Measurements from ENCODE around the gene PITRM1. TPM values are rescaled to one million over a fixed set of nuclear protein-coding genes. Genes with fewer than 3 reads are reported as not detected.

The PITRM1 gene
- total RNA-seq, 2 donors from 2014 or later = 65.9 to 112 TPM

- peak; percentile 46 for DNase-seq (ENCODE audit: low spot score)
- intact Hi-C loops (cut with DNase I) = no loop called here
These were observed 73.9 kb downstream of the PITRM1 start for GRCh38 chr10:3098689-3099088.

- peak; percentile 54 for DNase-seq (ENCODE audit: low spot score)
- intact Hi-C loops (cut with DNase I) = no loop called here
These were observed 75.4 kb downstream of the PITRM1 start for GRCh38 chr10:3097160-3097559.

- DNase-seq (ENCODE audit: low spot score) = peak; percentile 81
- intact Hi-C loops (cut with DNase I) = no loop called here
These were observed 76.4 kb downstream of the PITRM1 start for GRCh38 chr10:3096149-3096548.

GRCh38 chr10:3095373-3096139 is 77.0 kb downstream of the PITRM1 start:
- intact Hi-C loops (cut with DNase I) = no loop called here
- peak; percentile 67 for DNase-seq (ENCODE audit: low spot score)

GRCh38 chr10:3094609-3095036 is 78.0 kb downstream of the PITRM1 start:
- intact Hi-C loops (cut with DNase I) = loop anchor here in 1 of 2 donors (5.0 kb wide), 1 partner anchor 1582 kb away; no protein-coding TSS in a partner anchor
- DNase-seq (ENCODE audit: low spot score) = no peak

DNA sequence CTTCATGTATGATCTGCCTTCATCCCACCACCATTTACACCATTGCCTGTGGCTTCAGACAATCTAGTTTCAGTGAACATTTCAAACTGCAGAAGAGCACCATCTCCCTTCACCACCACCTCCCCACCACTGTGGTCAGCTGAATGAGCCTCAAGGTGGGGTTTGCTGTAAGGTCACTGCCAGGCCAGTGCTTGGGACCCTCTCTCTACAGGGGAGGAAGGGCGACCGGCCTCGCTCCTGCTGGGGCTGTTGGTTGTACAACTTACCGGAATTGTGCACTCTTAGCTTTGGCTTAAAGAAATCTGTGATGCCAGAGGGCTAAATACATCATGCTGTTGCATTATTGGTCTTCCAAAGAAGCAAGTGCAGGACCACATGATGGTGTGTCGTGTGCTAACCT is 78.6 kb downstream of the PITRM1 start:
- intact Hi-C loops (cut with DNase I) = loop anchor here in 1 of 2 donors (5.0 kb wide), 1 partner anchor 1582 kb away; no protein-coding TSS in a partner anchor
- peak; percentile 80 for DNase-seq (ENCODE audit: low spot score)

DNA sequence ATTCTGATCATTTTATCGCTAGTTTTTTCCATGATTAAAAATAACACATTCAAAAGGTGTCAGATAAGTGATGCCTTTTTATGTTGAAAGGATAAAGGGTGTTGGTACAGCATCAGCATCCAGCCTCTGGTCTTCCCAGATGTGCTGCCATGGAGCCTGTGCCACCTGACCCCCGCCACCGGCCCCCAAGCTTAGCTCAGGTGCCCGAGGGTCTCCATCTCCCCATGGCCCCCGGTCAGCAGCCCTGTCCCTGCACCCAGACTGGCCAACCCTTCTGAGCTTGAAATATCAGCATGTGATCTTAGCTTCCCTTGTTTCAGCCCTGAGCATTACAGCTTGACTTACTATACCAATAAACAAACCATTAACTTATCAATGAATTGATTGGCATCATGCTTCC is 80.7 kb downstream of the PITRM1 start:
- intact Hi-C loops (cut with DNase I) = loop anchor here in 1 of 2 donors (5.0 kb wide), 1 partner anchor 1580 kb away; no protein-coding TSS in a partner anchor

GRCh38 chr10:3090914-3091787 is 81.4 kb downstream of the PITRM1 start:
- DNase-seq (ENCODE audit: low spot score) = peak; percentile 79
- intact Hi-C loops (cut with DNase I) = loop anchor here in 1 of 2 donors (5.0 kb wide), 1 partner anchor 1579 kb away; no protein-coding TSS in a partner anchor

More for the DNA sequence above, 80.7 kb downstream of the PITRM1 start:
- no peak for DNase-seq (ENCODE audit: low spot score)

DNA sequence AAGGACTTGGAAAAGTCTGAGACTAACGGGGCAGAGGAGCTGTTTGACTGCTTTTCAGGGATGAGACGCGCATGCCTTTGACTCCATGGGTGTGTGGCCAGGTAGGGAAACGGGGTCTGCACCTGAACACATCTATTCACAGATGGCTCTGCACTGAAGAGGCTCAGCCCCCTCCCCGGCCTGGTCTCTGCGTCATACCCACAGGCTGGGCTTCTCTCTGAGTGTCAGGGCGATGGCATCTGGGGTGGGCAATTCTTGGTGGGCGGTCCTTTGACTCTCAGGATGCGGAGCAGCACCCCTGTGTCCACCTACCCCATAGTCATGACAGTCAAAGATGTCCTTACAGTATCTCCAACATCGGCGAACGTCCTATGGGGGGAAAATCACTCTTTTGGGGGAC is 82.2 kb downstream of the PITRM1 start:
- peak; percentile 70 for DNase-seq (ENCODE audit: low spot score)
- intact Hi-C loops (cut with DNase I) = loop anchor here in 1 of 2 donors (5.0 kb wide), 1 partner anchor 1578 kb away; no protein-coding TSS in a partner anchor

Other genes with a start within 250 kb of the PITRM1 start
- gene PFKP, start 105.2 kb downstream of the PITRM1 start, total RNA-seq = 100 to 1,000 TPM; 109 to 216 TPM

Measured in posterior vena cava (tissue), 2 donors.